Astrocyte (in vitro differentiated cells and primary cell): ENCODE measurements around the gene SULF2. TPM values are rescaled to one million over a fixed set of nuclear protein-coding genes. Genes with fewer than 3 reads are reported as not detected.

Experiments
- DNase-seq: peaks from one replicate; pipeline ENCODE4 v3.0.0-alpha.2; 2010; ENCODE audit warnings: low read depth
- FAIRE-seq: peaks from 2 replicates; lab custom pipeline; 2011; peaks lifted over from hg19 to GRCh38; lab: Jason Lieb, UNC
- H2AFZ ChIP-seq: 2 replicates; pipeline ENCODE4 v1.6.0; 2012; ENCODE audit warnings: low read depth, low read length, inconsistent platforms
- H3K27ac ChIP-seq: 2 replicates; pipeline ENCODE4 v1.5.1; 2011; ENCODE audit warnings: low read depth, low read length, inconsistent platforms
- H3K27me3 ChIP-seq: 2 replicates; pipeline ENCODE4 v1.6.0; 2011; ENCODE audit warnings: low read length, inconsistent platforms; ENCODE audit not compliant: insufficient read depth
- H3K36me3 ChIP-seq: 2 replicates; pipeline ENCODE4 v1.5.1; 2011; ENCODE audit warnings: low read length, inconsistent platforms; ENCODE audit not compliant: insufficient read depth
- H3K4me1 ChIP-seq: 2 replicates; pipeline ENCODE4 v1.5.1; 2011; ENCODE audit warnings: low read length, inconsistent platforms; ENCODE audit not compliant: insufficient read depth
- H3K4me2 ChIP-seq: 2 replicates; pipeline ENCODE4 v1.6.0; 2012; ENCODE audit warnings: low read length, inconsistent platforms
- H3K4me3 ChIP-seq: 2 replicates; pipeline ENCODE4 v1.5.1; 2011; ENCODE audit warnings: low read depth, mild to moderate bottlenecking, low read length, inconsistent platforms; ENCODE audit not compliant: insufficient read depth
- H3K79me2 ChIP-seq: 2 replicates; pipeline ENCODE4 v1.6.0; 2012; ENCODE audit warnings: mild to moderate bottlenecking, low read length, inconsistent platforms; ENCODE audit not compliant: insufficient read depth
- H3K9ac ChIP-seq: 2 replicates; pipeline ENCODE4 v1.6.0; 2012; ENCODE audit warnings: mild to moderate bottlenecking, low read length, inconsistent platforms
- H3K9me3 ChIP-seq: 2 replicates; pipeline ENCODE4 v1.5.1; 2012; ENCODE audit warnings: low read depth, mild to moderate bottlenecking, low read length, inconsistent platforms; ENCODE audit not compliant: insufficient read depth
- H4K20me1 ChIP-seq: 2 replicates; pipeline ENCODE4 v1.6.0; 2012; ENCODE audit warnings: low read length, inconsistent platforms; ENCODE audit not compliant: insufficient read depth
- H3K27ac Mint-ChIP-seq: one replicate; pipeline ENCODE4 v1.8.0; 2021; ENCODE audit warnings: mild to moderate bottlenecking, mixed read lengths; ENCODE audit not compliant: unreplicated experiment
- H3K27me3 Mint-ChIP-seq: one replicate; pipeline ENCODE4 v1.8.0; 2021; ENCODE audit warnings: low read depth, mixed read lengths; ENCODE audit not compliant: unreplicated experiment
- H3K36me3 Mint-ChIP-seq: one replicate; pipeline ENCODE4 v1.8.0; 2021; ENCODE audit warnings: low read depth, mixed read lengths; ENCODE audit not compliant: unreplicated experiment
- H3K4me1 Mint-ChIP-seq: one replicate; pipeline ENCODE4 v1.8.0; 2021; ENCODE audit warnings: low read depth, mixed read lengths; ENCODE audit not compliant: unreplicated experiment
- H3K4me3 Mint-ChIP-seq: one replicate; pipeline ENCODE4 v1.8.0; 2021; ENCODE audit warnings: mild to moderate bottlenecking, moderate library complexity, mixed read lengths; ENCODE audit not compliant: unreplicated experiment
- H3K9me3 Mint-ChIP-seq: one replicate; pipeline ENCODE4 v1.8.0; 2021; ENCODE audit warnings: mild to moderate bottlenecking, mixed read lengths; ENCODE audit not compliant: unreplicated experiment
- EZH2 ChIP-seq: IDR thresholded peaks from 2 replicates; pipeline ENCODE4 v1.6.1; 2012; ENCODE audit warnings: mild to moderate bottlenecking, low read length, inconsistent platforms; ENCODE audit not compliant: insufficient read depth
- total RNA-seq: library from RNA; stranded (reverse); gene quantifications from 2 replicates; pipeline ENCODE4 v1.2.1, GENCODE V29; 2021
- TF ChIP-seq, protein P1 (sequence below): IDR thresholded peaks from 2 replicates; pipeline ENCODE4 v1.5.1; 2011; ENCODE audit warnings: low read depth, mild to moderate bottlenecking, inconsistent platforms, low read length, moderate library complexity; ENCODE audit not compliant: insufficient read depth

The SULF2 gene
- total RNA-seq, 1 donor from 2014 or later, result 139 TPM

DNA sequence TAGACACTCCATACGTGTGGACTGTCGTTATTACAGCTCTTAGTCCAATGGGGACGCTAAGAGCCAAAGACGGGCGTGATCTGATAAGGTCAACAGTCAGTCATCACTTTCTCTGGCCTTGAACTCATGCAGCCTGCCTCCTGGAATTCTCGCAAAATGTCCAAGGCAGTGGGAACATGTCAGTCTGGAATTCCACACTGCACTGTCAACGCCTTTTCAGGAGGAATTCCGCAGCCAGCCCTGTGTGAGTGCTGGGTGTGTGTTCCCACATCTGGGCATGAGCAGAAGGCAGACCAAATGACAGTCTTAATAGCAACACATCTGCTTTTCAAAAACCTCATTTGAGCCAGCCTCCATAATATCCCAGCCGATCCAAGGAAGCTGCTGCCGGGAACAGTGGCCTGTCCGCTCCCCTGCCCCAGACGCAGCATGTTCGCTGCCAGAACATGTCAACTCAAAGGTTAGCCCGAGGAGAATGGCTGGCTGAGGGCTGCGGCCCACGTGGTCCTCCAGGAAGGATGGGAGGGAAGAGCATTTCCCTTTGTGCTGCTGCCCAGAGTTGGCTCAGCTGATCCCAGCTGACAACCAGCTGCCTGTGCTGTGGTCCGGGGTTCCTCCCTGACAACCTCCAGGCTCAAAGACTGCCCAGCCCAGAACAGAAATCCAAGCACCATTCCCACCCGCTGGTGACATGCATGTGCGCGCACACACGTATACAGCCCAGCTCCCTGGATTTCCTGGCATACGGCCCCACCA, 103.1 kb downstream of the SULF2 start:
- Histone ChIP-seq H3K27ac (no peak overlapping the region), H3K27me3 (no peaks in the 10 kb centered on the region), H3K36me3 (no peaks in the 10 kb centered on the region), H4K20me1 (no peaks in the 10 kb centered on the region), H3K9me3 (no peaks in the 10 kb centered on the region), H2AFZ (no peak overlapping the region), H3K79me2 (no peaks in the 10 kb centered on the region), H3K9ac (no peak overlapping the region), H3K4me3 (no peak overlapping the region), H3K4me1 (peaks cover 15% of the 10 kb centered on the region), H3K4me2 (no peak overlapping the region)
- DNase-seq (peak; percentile 17), FAIRE-seq (no peak)
- H3K27me3 Mint-ChIP-seq, result no peaks in the 10 kb centered on the region
- H3K4me1 Mint-ChIP-seq, result peaks cover 17% of the 10 kb centered on the region
- peaks cover 6% of the 10 kb centered on the region for H3K36me3 Mint-ChIP-seq
- TF ChIP-seq, protein P1, sequence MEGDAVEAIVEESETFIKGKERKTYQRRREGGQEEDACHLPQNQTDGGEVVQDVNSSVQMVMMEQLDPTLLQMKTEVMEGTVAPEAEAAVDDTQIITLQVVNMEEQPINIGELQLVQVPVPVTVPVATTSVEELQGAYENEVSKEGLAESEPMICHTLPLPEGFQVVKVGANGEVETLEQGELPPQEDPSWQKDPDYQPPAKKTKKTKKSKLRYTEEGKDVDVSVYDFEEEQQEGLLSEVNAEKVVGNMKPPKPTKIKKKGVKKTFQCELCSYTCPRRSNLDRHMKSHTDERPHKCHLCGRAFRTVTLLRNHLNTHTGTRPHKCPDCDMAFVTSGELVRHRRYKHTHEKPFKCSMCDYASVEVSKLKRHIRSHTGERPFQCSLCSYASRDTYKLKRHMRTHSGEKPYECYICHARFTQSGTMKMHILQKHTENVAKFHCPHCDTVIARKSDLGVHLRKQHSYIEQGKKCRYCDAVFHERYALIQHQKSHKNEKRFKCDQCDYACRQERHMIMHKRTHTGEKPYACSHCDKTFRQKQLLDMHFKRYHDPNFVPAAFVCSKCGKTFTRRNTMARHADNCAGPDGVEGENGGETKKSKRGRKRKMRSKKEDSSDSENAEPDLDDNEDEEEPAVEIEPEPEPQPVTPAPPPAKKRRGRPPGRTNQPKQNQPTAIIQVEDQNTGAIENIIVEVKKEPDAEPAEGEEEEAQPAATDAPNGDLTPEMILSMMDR, result no peak
- TF ChIP-seq EZH2, result no peak
- H3K27ac Mint-ChIP-seq, result no peak overlapping the region
- peaks cover 2% of the 10 kb centered on the region for H3K9me3 Mint-ChIP-seq
- H3K4me3 Mint-ChIP-seq, result no peak overlapping the region

DNA sequence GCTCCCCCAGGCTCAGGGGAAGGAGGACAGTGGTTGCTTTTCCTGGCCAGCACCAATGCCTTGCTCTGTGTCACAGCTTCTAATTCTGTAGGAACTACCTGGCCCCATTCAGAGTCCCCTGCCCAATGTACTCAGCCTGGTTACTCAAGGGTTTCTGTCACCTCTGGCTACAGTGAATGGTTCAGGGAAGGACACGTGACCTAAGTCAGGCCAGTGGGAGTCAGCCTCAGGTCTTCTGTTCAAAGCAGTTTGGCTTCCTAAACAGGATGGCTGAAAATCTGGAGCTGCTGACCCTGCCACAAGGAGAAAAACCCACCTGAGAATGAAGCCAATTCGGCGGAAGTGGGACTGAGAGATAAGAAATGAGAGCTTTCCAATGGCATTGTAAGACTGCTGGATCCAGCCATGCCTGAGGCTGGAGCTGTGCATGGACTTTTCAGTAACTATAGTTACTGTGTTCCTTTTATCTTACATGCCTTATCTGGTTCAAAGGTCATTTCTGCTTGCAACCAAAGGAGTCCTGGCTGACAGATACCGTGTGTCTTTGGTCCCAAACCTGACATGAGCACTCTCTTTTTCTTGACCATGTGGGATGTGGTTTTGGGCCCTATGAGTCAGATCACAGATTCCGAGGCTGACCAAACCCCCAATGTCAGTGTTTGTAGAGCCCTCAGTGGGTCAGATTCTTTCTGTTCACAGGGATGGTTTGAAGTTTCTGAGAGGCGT, 104.3 kb downstream of the SULF2 start:
- TF ChIP-seq EZH2, result no peak
- TF ChIP-seq, protein P1, result no peak
- Mint-ChIP-seq H3K27me3 (no peaks in the 10 kb centered on the region), H3K27ac (no peak overlapping the region), H3K4me3 (no peak overlapping the region), H3K9me3 (peaks cover 2% of the 10 kb centered on the region), H3K4me1 (peaks cover 8% of the 10 kb centered on the region), H3K36me3 (peaks cover 6% of the 10 kb centered on the region)
- FAIRE-seq (no peak), DNase-seq (peak; percentile 63)
- no peaks in the 10 kb centered on the region for H3K79me2 ChIP-seq
- no peaks in the 10 kb centered on the region for H4K20me1 ChIP-seq
- H2AFZ ChIP-seq, result no peak overlapping the region
- H3K27me3 ChIP-seq, result no peaks in the 10 kb centered on the region
- no peak overlapping the region for H3K27ac ChIP-seq
- H3K4me2 ChIP-seq, result peak overlapping the region; percentile 35
- H3K4me1 ChIP-seq, result peaks cover 3% of the 10 kb centered on the region
- H3K36me3 ChIP-seq, result no peaks in the 10 kb centered on the region
- H3K9ac ChIP-seq, result no peak overlapping the region
- H3K9me3 ChIP-seq, result no peaks in the 10 kb centered on the region
- no peak overlapping the region for H3K4me3 ChIP-seq

DNA sequence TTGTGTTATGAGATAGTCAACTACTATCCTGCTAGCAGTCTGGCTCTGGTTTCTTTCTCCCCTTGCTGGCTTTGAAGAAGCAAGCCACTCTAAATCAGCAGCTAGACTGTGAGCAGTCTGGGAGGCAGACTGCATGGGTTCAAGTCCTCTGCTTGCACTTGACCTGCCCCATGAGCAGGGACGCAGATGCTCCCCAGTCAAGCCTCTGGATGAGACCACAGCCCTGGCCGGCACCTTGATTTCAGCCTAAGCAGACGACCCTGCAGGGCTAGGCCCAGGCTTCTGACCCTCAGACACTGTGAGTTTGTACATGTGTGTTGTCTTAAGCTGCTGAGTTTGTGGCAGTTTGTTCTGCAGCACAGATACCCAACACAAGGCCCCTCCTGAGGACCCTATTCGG, 105.8 kb downstream of the SULF2 start:
- Histone ChIP-seq H3K79me2 (no peaks in the 10 kb centered on the region), H3K4me2 (no peak overlapping the region), H2AFZ (no peak overlapping the region), H3K27ac (no peak overlapping the region), H3K27me3 (no peaks in the 10 kb centered on the region), H3K4me3 (no peak overlapping the region), H3K4me1 (peaks cover 3% of the 10 kb centered on the region), H3K36me3 (no peaks in the 10 kb centered on the region), H3K9me3 (no peaks in the 10 kb centered on the region), H3K9ac (no peak overlapping the region), H4K20me1 (no peaks in the 10 kb centered on the region)
- H3K9me3 Mint-ChIP-seq, result peaks cover 2% of the 10 kb centered on the region
- DNase-seq (no peak), FAIRE-seq (no peak)
- peaks cover 8% of the 10 kb centered on the region for H3K4me1 Mint-ChIP-seq
- peaks cover 2% of the 10 kb centered on the region for H3K36me3 Mint-ChIP-seq
- H3K27me3 Mint-ChIP-seq, result no peaks in the 10 kb centered on the region
- no peak overlapping the region for H3K4me3 Mint-ChIP-seq
- H3K27ac Mint-ChIP-seq, result no peak overlapping the region
- no peak for TF ChIP-seq EZH2
- TF ChIP-seq, protein P1, result no peak
